ACHN (cell line): ENCODE measurements around the gene RSL1D1.
A peak's percentile ranks its signal among the peaks of the same experiment; 100 is the strongest.

ENCODE experiments used
- DNase-seq: peaks from one replicate; pipeline ENCODE4 v3.0.0-alpha.2; 2015
- in situ Hi-C: cut with HindIII; loops from 2 replicates; pipeline ENCODE4 v1.10.0; 2017; ENCODE audit warnings: low sequenced_read_pairs, low pct_ligation_motif_present, low pct_unique_long_range_greater_than_20kb

RSL1D1 gene

GRCh38 chr16:11851294-11852091, at the start of gene RSL1D1:
Gene RSL1D1 (minus strand): TSS chr16:11851542. CDS start chr16:11851512, 30 bp downstream.
- peak; percentile 96 for DNase-seq
- in situ Hi-C loops, result no loop called here

DNA sequence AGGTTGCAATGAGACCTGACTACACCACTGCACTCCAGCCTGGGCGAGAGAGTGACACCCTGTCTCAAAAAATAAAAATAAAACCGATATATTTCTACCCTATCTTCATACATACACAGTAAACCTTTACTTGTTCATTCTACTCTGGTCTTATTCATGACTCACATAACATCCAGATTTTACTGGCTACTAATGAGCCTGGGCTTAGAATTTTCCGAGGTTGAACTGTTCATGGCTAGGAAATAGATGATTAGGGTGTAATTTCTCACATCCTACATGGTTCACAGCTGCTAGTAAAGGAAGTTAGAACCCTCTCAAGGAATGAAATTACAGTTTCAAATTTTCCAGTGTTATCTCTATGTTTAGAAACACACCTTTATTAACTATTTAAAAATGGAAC, 49.7 kb upstream of the RSL1D1 start:
- DNase-seq, result no peak

DNA sequence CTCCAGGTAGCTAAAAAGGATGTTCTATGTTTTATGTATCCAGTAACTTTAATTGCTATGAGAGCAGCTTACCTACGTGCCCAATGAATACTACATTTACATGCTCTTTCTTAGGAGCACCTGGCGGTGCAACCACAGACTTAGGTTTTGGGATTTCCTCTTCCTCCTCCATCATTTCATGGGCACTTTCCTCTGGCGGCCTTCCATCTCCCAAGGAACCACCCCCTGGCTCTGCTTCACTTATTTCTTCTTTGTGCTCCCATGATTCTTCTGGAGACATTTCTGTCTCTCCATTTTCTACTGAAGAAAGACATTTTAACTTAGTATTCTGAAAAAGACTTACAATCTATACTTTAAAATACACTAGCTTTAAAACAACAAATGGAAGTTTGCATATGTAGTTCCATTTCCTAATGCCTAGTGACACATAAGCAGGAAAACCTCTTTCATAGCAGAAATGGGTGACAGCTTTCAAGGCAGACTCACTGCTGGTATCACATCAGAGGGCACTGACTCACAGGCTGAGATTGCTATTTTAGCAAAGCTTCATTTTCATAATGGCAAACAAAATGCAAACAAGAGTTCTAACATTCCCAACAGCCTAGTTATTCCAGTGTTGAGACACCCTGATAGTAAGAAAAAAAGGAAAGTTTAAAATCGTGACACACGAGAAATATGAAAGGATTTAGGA, 45.3 kb upstream of the RSL1D1 start:
- peak; percentile 41 for DNase-seq
- in situ Hi-C loops, result no loop called here

More for the DNA sequence above, 49.7 kb upstream of the RSL1D1 start:
- in situ Hi-C loops, result no loop called here

DNA sequence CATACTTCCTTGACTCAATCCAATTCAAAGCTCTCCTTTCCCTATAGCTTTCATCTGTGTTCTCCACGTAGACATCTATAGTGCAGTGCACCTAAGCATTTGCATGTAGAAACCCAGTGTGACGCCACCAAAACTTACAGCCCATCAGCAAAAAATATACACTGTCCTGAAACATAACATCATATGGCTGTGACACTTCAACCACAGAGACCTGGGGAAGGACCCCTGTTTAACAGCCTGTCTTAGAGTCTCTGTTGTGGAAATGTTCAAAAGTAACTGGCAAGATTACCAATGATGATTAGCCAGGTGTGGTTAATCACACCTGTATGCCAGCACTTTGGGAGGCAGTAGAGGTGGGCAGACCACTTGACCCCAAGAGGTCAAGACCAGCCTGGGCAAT, 42.2 kb upstream of the RSL1D1 start:
- no peak for DNase-seq
- in situ Hi-C loops, result no loop called here

DNA sequence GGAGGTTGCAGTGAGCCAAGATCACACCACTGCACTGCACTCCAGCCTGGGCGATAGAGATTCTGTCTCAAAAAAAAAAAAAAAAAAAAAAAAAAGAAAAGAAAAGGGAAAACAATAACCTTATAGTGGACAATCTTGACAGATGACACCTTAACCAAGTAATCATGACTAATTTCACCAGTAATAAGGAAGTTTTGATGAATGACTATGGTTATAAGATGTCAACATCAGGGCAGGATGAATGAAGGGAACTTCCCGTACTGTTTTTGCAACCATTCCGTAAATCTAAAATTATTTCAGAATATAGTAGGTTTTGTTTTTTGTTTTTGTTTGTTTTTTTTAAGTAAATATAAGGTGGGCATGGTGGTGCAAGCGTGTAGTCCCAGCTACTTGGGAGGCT, 41.4 kb upstream of the RSL1D1 start:
- DNase-seq, result no peak
- in situ Hi-C loops, result no loop called here

DNA sequence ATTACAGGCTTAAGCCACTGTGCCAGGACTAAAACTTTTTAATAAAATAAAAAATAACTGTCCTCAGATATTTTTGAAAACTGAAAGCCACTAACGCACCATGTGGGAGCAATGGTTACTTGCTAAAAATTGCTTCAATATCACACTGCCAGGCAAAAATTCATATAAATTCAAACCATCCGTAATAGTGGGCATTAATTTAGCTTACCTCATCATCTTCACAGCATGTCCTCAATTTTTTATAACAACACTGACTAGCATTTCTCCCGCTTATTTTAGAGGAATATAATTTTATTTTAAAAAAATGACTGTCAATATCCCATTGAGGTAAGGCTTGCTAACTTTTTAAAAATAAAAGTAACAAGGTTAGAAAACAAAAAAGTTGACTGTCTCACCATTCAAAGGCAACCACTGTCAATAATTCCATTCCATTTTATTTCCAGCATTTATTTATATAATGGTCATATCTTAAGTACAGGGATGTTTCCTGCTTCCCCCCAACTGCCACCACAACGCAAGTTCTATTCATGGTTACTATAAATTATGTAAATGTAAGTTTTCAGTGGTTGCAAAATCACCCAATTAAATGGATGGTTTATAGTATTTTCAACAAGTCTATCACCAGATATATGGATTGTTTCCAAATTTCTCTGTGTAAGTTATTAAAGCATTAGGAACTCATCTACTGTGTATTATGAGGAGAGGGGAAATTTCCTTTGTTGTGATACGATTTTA, 39.1 kb upstream of the RSL1D1 start:
- no peak for DNase-seq
- in situ Hi-C loops, result no loop called here

DNA sequence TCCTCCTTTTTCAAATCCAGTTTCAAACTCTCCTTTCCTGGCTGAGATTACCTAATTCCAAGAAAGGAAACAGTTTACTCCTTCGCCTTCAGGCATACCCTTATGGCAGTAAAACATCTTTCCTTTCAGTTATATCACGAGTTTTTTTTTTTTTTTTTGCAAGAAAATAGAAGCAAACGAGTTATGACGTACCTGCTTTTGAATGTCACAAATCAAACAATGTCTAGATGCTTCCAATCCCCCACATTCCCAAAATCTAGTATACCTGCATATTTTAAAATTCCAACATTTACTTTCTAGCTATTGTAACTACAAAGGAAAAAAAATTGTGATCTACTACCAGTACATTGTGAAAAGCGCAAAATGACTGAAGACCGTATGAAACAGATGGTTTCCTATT, 35.5 kb upstream of the RSL1D1 start:
- no peak for DNase-seq
- in situ Hi-C loops, result no loop called here

DNA sequence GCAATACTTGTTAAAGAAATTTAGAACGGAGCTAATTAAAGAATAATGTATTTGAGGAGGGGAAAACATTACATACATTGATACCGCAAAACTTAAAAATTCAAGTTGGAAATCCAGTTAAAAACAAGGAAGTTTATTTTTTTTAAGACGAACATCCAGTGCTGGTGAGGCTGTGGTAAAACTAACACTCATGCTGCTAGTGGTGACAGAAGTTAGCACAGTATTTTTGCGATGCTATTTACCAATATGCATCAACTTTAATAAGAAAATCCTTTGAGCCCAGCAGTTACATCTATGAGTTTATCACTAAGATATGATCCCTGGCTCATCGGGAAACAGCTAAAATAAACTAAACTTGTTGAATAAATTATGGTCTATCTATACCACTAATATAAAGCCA, 32.7 kb upstream of the RSL1D1 start:
- no peak for DNase-seq
- in situ Hi-C loops, result no loop called here

DNA sequence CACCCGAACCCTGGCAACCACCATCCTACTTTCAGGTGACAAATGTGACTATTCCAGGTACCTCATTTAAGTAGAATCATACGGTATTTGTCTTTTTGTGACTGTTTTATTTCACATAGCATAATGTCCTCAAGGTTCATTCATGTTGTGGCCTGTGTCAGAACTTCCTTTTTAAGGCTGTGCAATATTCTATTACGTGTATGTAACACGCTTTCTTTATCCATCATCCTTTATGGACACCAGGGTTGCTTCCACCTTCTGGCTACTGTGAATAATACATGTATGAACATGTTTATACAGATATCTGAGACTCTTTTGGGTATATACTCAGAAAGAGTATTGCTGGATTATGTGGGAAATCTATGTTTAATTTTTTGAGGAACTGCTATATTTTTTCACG, 28.7 kb upstream of the RSL1D1 start:
- in situ Hi-C loops, result no loop called here
- no peak for DNase-seq

GRCh38 chr16:11877374-11877773, 26.0 kb upstream of the RSL1D1 start:
- in situ Hi-C loops, result no loop called here
- DNase-seq, result no peak

- in situ Hi-C loops, result no loop called here
- no peak for DNase-seq
Observed at GRCh38 chr16:11876306-11876705, 25.0 kb upstream of the RSL1D1 start.

DNA sequence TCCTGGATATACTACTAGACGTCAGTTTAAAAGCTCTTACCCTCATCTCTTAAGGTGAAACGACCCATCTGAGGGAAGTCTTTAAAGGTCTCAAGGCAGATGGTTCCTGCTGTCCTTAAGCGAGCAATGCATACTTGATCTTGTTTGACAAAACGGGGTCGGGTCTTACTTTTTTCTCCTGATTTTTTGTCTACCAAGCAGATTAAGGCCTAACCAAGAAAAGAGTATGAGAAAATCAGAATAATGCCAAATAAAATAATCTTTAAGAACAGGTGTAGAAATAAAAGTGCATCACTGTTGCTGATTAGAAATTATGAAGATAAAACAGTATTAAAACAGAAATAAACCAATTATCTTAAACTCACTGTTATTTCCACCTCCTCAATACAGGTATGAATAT, 24.4 kb upstream of the RSL1D1 start:
- no peak for DNase-seq
- in situ Hi-C loops, result no loop called here

DNA sequence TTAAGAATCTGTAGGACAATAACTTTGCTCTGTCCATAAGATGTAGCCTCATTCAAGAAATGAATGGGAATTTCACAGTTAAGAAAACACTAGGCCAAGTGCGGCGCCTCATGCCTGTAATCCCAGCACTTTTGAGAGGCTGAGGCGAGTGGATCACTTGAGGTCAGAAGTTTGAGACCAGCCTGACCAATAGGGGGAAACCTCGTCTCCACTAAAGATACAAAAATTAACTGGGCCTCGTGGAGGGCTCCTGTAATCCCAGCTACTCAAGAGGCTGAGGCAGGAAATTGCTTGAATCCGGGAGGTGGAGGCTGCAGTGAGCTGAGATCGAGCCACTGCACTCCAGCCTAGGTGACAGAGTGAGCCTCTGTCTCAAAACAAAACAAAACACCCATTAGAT, 19.9 kb upstream of the RSL1D1 start:
- in situ Hi-C loops, result no loop called here

GRCh38 chr16:11870399-11870798, 19.1 kb upstream of the RSL1D1 start:
- DNase-seq, result no peak
- in situ Hi-C loops, result no loop called here

More for the DNA sequence above, 19.9 kb upstream of the RSL1D1 start:
- DNase-seq, result peak; percentile 61

DNA sequence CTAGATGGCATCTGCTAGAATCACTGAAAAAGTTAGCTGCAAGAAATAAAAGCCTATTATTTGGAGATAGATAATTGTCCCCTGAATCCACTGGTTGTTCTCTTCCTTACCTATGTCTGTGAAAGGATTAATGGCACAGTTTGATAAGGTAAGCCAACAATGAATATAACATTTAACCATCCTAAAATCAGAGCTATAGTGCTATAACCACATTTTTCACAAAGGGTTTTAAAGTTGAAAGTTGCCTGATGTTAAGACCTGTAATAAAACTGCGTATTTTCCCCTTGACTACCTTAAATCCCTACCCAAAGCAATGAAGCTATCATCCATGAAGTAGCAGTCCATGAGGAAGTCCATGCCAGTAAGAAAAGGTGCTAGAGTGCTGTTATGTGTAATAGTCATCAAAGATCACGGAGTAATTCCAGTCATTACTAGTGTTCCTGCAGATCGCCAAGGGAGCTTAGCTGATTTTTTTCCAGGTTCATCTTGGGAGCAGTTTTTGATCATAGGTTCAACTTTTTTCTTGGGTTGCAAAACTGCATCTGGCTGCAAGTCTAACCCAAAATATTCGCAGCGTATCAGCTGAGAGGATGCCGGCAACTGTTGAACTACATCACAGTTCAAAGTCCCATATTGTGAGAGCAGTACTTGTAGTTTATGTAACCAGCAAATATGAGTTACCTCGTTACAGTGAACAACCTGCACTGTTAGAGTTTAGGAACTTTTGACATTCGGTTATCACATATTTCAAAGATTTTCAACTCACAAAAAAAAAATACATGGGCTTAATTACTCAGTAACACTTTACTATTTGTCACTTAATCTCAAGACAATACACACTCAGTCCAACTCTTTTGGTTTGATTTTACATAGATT, 18.2 kb upstream of the RSL1D1 start:
- DNase-seq, result no peak

DNA sequence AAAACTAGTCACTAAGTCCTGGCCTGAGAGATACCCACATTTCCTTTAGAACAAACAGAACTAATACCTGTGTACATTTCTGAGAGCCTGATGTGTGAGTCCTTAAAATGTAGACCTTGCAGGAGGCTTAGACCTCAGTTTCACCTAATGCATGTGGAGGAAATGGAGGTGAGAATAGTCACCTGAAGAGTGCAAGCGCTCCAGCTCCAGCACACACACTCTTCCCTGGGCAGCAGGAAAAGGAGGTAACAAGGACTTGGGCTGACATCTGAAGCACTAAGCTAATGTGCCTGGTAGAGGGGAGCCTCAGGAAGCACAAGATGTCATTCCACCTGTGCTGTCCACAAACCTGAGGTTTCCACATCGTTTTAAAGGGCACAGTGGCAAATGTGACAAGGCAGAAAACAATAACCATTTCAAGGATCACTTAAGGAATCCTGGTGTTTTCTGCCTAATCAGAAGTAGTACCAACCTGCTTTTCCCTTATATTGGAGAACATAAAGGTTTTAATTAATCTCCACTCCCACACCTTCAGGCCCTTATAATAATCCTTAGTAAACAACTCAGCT, 17.2 kb upstream of the RSL1D1 start:
- in situ Hi-C loops, result no loop called here

More for the DNA sequence above, 18.2 kb upstream of the RSL1D1 start:
- in situ Hi-C loops, result no loop called here

GRCh38 chr16:11862489-11862888, 11.1 kb upstream of the RSL1D1 start:
- in situ Hi-C loops, result no loop called here
- no peak for DNase-seq

More for the DNA sequence above, 17.2 kb upstream of the RSL1D1 start:
- DNase-seq, result no peak

DNA sequence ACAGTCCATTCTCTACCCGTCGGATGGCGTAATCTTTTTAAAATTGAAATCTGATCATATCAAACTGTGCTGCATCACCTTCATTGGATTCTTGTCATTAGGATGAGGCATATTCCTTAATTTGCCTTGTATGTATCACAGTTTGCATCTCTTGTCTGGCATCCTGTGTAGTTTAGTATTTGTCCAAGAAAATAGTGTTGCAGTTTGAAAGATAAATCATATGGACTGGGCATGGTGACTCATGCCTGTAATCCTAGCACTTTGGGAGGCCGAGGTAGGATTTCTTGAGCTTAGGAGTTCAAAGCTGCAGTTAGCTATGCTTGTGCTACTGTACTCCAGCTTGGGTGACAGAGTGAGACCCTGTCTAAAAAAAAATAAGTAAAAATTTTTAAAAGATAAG, 5.8 kb upstream of the RSL1D1 start:
- no peak for DNase-seq
- in situ Hi-C loops, result no loop called here
